Measurements from ENCODE around the gene INPP5A.
"Not testable (repeated sequence)": the region's sequence is repeated elsewhere in the genome, so short reads cannot be mapped to it uniquely, and the experiment has no call there.

The INPP5A gene

DNA sequence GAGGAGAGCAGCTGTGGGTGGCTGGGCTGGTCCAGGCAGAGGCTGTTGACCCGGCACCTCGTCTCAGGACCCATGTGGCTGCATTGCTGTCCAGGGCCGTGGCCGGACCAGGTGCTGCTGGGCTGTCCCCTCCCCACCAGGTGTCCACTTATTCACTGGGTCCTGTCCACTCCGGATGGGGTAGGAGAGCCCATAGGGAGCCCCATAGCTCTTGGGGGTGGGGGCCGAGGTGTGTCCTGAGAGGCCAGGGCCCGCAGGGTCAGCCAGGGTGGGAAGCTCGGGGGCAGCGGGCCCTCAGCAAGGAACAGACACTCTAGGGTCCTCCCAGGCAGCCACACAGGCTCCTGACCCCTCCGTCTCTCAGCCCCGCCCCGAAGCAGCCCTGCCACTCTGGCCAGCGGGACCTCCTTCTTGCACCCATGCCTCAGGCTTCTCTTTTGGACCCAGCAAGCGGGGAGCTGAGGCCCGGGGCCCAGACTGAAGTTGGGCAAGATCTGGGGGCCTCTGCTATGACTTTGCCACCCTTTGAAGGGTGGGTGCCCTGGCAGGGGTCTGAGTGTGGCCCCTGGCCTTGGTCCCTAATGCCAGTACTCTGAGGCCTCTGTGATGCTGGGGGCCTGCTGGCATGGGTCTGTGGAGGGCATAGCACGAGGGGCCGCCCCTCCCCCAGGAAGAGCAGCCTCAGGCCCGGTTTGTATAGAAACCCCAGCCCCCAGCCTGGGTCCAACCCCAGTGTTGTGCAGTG lies 162.0 kb downstream of the INPP5A start:
- no peak for DNase-seq

DNA sequence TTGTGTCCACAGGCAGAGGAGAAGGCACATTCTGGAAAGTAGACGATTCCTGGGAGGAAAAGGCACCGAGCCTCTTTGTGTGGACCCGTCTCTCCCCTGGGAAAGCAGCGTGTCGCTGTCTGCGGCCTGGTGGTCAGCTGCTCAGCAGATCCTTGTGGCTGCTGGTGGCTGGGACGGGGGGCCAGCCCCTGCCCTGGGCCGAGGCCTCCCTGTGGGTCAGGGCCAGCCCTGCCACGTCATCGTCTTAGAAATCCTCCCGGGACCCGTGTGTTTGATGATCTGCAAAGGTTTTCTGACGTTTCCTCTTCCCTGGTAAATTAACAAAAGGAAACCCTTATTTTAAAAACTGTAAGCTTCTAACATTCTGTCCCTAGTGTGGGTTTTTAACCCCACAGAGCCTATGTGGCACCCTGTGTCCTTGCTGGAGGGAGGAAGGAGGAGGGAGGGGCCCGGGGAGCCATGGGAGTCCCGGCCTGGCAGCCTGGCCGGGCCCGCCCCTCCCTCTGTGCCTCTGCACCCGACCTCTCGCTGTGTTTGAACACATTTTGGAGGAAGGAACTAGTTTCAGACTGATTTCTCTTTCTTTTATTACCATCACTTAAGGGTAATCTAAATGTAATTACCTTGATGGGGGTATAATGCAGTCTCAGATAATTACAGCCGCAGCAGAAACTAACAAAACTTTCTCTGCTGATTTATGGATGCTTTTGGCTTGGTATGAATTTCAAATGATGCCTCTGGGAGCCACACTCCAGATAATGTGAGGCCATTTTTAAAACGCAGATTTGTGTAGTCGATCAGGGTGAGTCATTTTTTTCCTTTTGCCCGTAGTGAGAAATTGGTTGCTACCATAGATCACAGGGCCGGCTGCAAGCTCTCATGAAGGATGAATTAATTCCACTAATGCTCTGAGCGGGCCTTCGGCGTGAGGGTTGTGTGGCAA lies 162.8 kb downstream of the INPP5A start:
- no peak for DNase-seq

DNA sequence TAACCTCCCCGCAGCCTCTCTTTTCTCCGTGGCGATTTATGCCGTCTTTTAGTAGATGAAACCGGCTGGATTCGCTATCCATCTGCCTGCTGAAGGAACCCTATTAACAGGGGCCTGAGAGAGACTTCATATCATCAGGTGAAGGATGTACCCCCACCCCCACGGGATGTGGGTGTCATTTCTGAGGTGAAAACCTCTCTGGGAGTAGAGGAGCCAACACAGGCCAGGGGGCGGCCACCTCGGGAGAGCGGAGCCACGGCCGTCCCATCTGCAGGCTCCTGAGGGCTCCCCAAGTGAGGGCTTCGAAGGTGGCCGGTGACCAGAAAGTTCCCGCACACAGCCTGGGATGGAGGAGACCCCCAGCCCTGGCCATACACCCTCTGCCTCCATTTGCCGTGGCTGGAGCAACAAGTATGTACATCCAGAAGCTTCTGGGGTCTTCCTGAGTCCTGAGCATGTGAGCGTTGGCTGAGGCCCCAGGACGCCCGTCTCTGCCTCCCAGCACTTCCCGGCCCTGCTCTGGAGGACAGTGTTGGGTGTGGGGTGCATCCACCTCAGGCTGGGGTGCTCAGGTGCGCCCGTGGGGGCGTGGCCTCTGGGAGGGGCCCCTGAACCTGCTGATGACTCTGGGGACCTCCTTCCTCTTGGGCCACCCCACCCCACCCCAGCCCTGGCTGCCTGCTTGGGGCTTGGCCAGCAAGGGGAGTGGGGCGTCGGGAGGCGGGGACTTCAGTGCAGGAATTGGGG lies 163.7 kb downstream of the INPP5A start:
- no peak for DNase-seq

DNA sequence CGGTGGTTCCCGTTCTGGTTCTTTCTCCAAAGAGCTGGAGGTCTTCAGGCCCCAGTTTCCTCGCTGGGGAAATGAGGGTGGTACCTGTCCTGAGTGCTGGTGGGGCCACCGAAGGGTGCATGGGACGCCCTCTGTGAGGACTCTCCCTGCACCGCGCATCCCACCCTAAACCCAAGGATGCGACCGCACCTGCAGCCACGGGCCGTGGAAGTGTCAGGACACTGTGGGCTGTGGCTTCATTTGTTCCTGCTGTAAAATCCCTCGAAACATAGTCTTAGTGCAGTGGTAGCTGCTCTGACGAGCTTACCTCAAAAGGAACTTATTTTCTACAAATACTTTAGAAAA lies 164.2 kb downstream of the INPP5A start:
- DNase-seq = no peak

DNA sequence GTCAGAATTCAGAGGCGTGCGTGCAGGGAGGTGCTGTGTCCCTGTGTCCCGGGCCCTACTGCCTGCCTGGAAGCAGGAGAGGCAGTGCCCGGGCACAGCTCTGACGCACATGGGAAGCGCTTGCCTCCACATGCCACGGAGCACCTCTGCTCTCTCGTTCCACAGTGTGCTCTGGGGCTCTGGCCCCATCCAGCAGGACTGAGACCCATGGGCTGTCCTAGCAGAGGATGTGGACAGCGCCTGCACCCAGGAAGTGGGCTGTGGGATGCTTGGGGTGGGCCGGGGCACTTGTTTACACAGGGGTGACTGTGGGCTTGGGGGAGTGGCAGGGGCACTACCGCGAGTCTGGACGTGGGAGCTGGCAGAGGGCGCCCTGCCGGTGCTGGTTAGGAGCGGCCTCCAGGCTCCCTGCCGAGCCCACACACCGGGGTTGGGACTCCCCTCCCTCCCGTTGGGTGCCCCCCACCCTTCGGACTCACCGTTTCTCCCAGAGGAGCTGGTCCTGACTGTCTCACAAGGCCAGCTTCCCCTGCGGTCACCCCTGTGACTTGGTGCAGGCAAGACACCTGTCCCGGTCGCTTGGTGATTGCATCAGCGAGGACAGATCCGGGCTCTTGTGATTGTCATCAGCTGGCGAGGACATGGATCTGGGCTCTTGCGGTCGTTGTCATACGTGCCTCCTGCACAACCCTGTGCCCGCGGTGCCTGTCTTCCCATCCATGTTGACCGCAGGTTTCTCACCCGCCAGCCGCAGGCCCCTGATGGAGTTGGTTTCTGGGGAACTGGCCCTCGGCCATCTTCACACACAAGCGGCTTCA lies 165.2 kb downstream of the INPP5A start:
- no peak for DNase-seq

DNA sequence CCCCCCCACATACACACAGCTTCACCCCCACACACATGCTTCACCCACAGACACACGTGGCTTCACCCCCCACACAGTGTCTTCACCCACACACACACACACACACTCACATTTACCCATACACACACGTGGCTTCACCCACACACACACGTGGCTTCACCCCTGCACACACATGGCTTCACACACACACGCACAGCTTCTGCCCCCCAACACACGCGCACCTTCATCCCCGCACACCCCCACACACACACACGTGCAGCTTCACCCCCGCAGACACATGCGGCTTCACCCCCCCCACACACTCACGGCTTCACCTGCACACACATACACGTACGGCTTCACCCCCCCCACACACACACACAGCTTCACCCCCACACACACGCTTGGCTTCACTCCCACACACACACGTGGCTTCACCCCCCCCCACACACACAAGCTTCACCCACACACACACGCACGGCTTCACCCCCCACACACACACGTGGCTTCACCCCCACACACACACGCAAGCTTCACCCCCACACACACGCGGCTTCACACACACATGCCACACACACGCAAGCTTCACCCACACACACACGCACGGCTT lies 165.9 kb downstream of the INPP5A start:
- DNase-seq = no peak

DNA sequence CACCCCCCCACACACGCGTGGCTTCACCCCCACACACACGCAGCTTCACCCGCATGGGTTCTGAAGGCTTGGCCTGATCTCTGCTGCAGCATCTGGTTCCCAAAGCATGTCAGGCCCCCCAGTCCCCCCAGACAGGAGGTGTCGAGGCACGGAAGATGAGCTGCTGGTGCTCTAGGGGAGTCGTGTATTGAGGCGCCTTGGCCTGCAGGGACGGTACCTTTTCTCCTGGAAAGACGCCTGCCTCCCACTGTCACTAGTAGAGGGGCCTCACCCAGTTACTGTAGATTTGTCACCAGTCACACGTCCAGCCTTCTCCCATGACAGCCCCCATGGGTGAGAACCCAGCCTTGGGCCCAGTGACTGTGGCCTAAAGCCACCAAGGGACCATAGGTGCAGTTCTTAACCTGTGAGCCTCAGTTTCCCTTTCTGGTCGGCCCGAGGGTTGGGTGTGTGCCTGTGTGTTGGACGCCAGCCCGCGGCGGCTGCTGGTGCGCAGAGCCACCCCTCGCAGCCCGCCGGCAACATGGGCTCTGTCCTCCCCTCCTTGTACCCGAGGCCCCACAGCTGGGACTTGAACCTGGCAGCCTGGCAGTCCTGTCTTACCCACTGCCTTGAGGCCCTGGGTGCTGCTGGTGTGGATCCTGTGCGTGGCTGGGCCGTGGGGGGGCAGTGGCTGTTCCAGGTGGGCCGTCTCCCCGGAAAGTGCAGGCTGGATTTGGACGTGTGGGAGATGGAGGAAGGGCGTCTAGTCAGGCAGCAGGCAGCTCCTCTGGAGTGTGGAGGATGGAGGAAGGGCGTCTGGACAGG lies 166.6 kb downstream of the INPP5A start:
- DNase-seq = no peak

DNA sequence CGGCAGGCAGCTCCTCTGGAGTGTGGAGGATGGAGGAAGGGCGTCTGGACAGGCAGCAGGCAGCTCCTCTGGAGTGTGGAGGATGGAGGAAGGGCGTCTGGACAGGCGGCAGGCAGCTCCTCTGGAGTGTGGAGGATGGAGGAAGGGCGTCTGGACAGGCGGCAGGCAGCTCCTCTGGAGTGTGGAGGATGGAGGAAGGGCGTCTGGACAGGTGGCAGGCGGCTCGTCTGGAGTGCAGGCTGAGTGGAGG lies 167.2 kb downstream of the INPP5A start:
- DNase-seq = not testable (repeated sequence)

DNA sequence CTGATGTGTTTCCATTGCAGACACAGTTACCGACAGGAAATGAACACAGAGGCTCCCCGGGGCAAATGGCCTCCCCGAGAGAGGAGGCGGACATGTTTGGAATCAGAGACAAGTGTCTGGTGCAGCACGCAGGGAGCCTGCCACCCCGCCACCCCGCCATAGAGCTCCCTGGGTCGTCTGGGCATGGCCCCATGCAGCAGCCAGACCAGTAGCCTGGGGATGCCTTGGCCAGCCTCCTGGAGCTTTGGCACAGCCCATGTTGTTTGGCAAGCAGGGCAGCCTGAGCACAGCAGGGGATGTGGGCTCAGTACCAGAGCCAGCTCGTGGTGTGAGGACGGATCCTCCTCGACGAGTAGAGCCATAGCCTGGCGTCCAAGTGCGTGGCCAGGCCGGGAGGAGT lies 167.6 kb downstream of the INPP5A start:
- no peak for DNase-seq

DNA sequence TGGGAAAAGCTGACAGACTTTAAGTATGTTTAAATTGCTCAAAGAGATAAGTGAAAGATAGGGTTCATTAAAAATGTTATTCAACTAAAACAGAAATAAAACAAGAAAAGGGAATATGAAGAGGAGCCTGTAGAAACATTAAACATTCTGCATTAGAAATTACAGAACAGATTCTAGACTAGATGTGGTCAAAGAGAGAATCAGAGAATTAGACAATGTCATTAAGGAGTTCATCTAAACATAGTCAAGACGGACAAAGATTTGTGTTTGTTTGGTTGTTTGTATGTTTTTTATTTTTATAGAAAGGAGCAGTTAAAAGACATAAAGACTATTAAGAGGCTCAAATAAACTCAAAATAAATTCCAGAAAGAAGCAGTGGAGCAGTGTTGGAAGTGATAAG lies 168.4 kb downstream of the INPP5A start:
- no peak for DNase-seq

DNA sequence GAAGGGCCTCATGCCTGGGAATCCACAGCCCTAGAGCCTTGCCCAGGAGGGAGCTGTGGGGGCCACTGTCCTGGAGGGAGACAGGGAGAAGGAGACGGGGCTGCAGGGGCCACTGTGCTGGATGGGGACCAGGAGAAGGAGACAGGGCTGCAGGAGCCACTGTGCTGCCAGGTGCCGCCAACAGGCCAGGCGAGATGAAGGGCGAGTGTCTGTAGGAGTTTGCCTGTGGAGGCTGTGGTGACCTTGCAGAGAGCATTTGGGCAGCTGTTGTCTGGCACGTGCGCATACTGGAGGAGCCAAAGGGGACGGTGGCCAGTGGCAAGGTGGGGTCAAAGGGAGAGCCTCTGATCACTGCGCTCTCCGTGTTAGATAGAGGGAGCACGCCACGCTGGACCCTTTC lies 169.1 kb downstream of the INPP5A start:
- no peak for DNase-seq

DNA sequence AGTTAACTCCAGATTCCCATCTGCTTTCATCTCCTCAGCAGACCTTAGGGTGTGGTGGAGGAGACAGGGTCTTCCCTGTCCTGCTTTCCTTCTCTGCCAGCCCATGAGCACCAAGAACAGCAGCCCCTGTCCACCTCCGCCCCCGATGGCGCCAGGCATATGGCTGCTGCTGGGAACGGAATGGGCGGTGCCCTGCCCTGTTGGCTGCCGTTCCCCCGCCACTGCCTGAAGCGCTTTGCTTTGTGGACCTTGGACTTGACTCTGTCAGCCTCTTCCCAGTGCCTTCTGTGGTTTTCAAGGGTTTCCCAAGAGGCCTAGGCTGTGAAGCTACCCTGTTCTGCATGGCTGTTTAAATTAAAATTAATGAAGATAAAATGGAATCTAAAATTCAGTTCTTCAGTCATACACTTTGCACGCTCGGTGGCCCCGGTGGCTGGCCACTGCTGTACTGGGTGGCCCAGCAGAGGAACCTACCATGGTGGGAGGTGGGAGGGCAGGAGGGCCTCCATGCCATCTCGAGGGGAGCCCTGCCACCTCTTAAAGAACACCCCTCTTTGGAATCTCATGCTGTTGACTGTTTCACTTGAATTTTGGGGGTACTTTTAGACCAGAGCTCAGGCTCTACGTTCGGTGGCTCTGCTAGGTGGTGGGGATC lies 169.7 kb downstream of the INPP5A start:
- DNase-seq = no peak

DNA sequence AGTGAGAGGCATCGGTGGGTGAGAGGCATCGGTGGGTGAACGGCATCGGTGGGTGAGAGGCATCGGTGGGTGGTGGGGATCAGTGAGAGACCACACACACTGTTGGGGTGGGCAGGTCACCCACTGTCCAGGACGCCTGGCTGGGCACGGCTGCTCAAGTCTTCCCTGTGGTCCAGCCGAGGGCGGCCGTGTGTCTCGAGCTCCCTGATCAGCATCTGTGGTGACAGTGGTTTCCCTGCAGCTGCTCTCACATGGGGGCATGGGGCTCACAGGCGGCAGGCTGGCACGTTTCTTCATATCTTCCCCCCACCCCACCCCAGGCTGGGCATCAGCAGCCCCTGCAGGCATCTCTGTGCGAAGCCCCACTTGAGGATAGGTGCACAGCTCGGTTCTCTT lies 170.2 kb downstream of the INPP5A start:
- no peak for DNase-seq

DNA sequence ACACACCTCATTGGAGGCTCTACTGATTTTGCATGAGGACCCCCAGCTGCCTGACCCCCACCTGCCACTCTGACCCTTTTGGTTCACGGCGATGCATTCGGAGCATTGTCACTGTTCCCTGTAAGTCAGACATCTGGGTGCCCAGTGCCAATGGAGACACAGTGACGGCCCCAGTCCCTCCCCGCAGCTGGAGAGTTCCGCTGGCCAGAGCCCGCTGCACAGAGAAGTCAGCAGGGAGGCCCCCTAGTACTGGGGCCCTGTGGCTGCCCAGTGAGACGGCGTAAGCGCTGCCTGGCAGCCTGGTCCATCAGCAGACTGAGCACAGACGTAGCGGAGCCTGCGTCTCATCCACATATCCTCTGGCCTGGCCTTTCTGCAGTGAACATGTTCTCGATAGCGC lies 170.9 kb downstream of the INPP5A start:
- DNase-seq = no peak

DNA sequence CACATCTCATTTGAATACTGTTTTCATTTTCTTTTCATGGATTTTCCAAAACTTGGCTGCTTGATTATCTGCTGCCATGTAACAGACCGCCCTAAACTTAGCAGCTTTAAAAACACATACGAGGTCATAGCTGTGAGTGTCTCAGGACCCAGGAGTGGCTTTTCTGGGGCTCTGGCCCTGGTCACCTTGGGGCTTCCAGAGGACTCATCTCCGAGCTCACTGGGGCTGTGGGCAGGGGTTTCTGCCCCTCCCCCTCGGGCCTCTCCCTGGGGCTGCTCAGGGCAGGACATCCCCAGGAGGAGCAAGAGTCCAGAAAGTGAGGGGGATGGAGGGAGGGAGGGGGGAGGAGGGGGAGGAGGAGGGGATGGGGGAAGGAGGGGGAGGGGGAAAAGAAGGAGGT lies 171.3 kb downstream of the INPP5A start:
- DNase-seq = no peak

DNA sequence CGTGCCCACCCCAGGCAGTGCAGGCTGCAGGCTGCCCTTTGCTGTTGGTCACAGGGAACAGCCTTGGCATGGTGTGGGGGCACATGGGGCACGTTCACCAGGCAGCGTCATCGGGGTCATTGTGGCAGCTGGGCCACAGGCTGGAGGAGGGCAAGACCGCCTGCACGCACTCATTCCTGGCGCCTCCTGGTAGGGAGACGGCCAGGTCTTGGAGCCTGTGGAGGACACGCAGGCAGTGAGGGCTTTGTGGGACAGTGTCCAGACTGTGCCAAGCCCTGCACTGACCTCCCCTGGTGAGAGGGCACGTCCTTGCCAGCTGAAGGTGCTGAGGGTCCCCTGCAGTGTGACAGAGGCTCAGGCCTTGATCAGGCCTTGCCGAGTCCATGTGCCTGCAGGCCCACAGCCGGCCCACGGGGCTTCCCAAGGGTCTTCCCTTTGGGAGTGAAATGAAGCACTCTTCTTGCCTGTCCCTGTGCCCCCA lies 171.9 kb downstream of the INPP5A start:
- DNase-seq = no peak

DNA sequence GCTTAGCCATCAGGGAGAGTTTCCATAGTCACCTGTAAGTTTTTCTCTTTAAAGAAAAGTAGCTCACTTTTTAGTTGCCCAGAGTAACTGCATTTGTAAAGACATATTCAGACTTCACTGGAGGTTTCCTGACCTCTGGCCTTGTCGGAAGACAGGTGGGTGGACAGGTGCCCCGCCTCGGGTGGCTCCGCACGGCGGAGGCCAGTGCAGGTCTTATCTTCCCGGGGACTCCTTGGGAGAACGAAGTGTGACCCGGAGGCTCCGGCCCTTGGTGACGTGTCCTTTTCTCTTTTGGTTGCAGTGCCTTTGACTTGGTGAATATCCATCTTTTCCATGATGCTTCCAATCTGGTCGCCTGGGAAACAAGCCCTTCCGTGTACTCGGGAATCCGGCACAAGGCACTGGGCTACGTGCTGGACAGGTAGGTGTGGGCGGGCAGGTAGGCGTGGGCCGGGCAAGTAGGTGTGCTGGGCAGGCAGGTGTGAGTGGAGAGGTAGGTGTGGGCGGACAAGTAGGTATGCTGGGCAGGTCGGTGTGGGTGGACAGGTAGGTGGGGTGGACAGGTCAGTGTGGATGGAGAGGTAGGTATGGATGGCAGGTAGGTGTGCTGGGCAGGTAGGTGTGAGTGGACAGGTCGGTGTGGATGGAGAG lies 172.6 kb downstream of the INPP5A start:
- DNase-seq = no peak

DNA sequence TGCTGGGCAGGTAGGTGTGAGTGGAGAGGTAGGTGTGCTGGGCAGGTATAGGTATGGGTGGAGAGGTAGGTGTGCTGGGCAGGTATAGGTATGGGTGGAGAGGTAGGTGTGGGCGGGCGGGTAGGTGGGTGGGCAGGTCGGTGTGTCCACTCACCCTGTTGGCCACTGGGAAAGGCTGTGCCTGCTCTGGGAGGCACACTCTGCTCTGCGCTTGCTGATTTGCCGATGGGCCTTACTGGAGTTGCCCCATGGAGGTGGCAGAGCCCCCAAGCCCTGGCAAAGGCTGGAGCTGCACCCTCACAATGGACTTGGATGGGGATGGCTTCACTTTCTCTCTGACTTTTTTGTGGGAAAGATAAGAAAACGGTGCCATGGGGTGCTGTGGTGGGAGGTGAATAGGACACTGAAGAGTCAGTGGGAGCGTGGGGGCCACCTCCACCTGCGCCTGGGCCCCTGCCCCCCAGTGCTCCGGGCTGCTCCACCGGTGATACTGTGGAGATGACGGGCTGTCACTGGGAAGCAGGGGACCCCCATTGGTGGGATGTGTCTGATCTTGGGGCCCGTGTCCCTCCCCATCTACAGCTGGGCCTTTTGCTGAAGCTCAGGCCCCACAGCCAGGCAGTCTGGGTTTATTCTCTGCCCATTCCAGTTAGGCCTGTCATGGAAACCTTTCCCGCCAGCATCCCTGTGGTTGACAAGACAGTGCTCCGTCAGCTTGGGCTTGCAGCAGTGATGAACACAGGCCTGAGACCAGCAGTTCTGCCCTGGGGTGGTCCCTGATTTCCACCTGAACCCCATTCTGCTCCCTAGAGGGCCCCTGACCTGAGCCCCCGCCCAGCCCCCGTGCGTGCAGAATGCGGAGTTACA lies 173.4 kb downstream of the INPP5A start:
- DNase-seq = no peak

DNA sequence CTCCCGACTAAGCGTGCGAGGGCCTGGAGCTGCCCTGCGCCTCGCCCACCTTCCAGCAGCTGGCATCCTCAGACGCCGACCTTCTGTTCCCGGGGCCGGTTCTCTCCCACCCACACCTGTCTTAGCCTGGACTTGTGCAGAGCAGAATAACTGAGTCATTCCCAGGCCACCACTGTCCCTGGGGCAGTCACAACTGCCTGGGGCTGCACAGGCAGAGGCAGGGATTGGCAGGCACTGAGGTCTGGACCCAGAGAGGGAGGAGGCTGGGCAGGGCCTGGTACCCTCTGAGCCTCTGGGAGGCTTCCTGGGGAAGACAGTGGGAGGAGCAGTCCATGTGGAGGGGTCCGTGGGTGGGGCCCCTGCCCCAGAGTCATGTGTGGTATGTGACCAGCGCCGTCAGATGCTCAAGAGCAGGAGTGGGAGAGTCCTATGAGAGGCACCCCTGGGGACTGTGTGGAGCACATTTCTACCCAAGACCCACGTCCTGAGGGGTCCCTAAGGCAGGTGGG lies 174.1 kb downstream of the INPP5A start:
- no peak for DNase-seq
